HG02885 (cell line): ENCODE measurements around the gene PRKCA.
"Not testable (repeated sequence)": the region's sequence is repeated elsewhere in the genome, so short reads cannot be mapped to it uniquely, and the experiment has no call there.

Source experiments
- ATAC-seq: cut with Tn5 transposase; IDR thresholded peaks from one replicate; pipeline ENCODE4 v1.9.1; 2021; ENCODE audit warnings: mild to moderate bottlenecking; ENCODE audit not compliant: unreplicated experiment, poor library complexity

The PRKCA gene

DNA sequence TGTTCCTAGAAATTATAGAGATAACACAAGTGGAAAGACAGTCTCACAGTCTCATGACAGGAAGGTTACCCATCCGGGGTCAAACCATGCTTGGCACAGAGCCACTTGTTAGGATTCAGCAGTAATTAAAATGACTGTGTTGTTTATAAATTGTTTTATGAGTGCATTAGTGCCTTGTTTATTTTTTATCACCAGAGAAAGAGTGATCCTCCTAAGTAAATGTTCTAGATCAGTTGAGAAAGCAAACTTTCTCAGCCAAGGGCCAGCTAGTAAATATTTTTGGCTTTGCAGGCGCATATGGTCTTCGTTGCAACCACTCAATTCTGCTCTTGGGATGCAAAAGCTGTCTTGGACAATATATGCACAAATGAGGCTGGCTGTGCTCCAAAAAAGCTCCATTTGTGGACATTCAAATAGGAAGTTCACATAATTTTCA is 278.6 kb downstream of the PRKCA start:
- ATAC-seq: no peak

DNA sequence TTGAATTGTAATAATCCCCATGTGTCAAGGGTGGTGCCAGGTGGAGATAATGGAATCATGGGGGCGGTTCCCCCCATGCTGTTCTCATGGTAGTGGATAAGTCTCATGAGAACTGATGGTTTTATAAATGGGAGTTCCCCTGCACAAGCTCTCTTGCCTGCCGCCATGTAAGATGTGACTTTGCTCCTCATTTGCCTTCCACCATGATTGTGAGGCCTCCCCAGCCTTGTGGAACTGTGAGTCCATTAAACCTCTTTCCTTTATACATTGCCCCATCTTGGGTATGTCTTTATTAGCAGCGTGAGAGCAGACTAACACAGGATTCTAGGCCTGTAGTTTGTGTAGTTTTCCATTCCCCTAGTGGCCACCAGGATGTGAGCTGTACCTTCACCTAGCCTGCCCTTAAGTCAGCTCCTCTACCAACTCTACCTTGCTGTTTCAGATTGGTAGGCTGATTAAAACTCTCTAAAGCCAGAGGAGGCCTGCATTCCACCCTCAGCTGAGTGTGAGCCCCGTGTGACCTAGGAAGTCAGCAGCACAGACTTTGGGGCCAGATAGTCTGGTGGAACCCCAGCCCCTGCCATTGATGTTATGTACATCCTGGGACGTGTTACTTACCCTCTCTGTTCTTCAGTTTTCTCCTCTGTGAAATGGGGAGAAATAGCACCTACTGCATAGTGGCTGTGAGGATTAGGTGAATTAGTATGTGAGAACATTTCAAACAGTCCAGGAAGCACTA is 280.1 kb downstream of the PRKCA start:
- ATAC-seq: no peak

- no peak for ATAC-seq
Measured at GRCh38 chr17:66583112-66583748, 280.8 kb downstream of the PRKCA start.

- ATAC-seq: no peak
Measured at GRCh38 chr17:66584927-66585326, 282.5 kb downstream of the PRKCA start.

- ATAC-seq: no peak
Measured at GRCh38 chr17:66585472-66585871, 283.1 kb downstream of the PRKCA start.

DNA sequence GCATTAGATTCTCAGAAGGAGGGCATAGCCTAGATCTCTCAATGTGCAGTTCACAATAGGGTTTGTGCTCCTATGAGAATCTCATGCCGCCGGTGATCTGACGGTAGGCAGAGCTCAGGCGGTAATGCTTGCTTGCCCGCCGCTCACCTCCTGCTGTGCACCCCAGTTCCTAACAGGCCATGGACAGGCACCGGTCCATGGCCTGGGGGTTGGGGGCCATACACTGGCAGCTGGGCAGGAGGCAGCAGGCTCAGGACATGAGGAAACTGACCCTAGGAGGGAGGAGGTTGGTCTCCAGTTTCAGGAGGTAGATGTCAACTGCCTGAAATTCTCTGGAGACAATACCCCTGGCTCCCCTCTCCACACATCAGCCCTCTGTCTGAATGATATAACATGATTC is 287.5 kb downstream of the PRKCA start:
- no peak for ATAC-seq

GRCh38 chr17:66593116-66593515 is 290.7 kb downstream of the PRKCA start:
- ATAC-seq: no peak

GRCh38 chr17:66595893-66596292 is 293.5 kb downstream of the PRKCA start:
- no peak for ATAC-seq

DNA sequence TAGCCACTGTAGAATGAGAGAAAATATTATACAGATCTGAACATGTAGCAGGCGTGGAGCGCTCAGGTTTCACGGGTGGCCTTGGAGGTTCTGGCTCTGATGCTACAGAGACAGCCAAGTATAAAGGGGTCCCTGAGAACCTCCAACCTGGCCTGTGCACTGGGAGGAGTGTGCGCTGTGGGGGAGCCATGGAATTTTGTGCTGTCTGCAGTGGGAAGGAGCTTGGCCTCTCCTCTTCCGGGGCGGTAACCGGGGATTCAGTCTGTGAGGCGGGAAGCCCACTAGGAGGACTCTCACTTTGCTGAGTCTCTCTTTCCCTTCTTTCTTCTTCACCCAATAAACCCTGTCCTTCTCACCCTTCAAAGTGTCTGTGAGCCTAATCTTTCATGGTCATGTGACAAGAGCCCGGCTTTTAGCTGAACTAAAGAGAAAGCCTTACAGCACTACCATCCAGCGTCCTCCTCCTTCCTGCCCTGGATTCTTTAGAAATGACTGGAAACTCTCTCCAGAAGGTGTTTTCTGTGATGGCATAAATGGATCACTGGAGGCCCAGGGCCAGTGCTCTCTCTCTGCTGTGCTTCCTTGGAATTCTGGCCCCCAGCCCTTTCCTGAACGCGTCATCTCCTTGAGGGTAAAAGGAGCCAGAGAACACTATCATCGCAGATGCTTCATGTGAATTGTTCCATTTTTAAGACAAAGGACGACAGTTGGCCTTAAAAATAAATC is 300.4 kb downstream of the PRKCA start:
- ATAC-seq: no peak

- ATAC-seq: no peak
Measured at GRCh38 chr17:66604376-66604775, 302.0 kb downstream of the PRKCA start.

DNA sequence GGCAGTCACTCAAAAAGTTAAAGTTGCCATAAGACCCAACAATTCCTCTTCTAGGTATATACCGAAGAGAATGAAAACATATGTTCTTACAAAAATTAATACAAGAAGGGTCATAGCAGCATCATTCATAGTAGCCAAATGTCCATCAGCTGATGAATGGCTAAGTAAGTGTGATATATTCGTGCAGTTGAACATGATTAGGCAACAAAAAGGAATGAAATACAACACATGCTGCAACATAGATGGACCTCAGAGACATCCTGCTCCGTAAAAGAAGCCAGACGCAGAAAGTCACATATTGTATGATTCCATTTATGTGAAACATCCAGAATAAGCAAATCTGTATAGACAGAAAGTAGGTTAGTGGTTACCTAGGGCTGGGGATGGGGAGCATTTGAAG is 303.1 kb downstream of the PRKCA start:
- no peak for ATAC-seq

GRCh38 chr17:66610361-66611133 is 308.1 kb downstream of the PRKCA start:
- no peak for ATAC-seq

GRCh38 chr17:66611397-66611796 is 309.0 kb downstream of the PRKCA start:
- ATAC-seq: no peak

- ATAC-seq: no peak
Measured at GRCh38 chr17:66612993-66613392, 310.6 kb downstream of the PRKCA start.

GRCh38 chr17:66614469-66614868 is 312.1 kb downstream of the PRKCA start:
- no peak for ATAC-seq

DNA sequence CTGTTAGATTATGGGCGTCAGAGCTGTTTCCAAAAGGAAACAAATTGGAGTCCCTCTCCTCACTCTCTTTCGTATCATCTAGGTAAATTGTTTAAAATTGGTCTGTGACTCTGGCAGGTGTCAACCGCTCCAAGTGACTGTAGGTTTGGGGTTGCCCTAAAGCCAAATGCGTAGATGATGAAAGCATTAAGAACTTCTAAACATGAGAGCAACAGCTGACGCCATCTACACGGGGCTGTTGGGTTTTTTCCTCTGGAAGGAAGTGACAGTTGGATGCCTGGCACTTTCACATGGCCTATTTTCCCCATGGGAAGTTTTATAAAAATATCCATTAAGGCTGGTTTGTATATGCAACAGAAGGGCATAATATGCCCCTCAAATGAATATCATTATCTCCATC is 316.8 kb downstream of the PRKCA start:
- ATAC-seq: no peak

GRCh38 chr17:66620528-66620927 is 318.1 kb downstream of the PRKCA start:
- ATAC-seq: no peak

GRCh38 chr17:66624630-66625029 is 322.2 kb downstream of the PRKCA start:
- ATAC-seq: not testable (repeated sequence)

DNA sequence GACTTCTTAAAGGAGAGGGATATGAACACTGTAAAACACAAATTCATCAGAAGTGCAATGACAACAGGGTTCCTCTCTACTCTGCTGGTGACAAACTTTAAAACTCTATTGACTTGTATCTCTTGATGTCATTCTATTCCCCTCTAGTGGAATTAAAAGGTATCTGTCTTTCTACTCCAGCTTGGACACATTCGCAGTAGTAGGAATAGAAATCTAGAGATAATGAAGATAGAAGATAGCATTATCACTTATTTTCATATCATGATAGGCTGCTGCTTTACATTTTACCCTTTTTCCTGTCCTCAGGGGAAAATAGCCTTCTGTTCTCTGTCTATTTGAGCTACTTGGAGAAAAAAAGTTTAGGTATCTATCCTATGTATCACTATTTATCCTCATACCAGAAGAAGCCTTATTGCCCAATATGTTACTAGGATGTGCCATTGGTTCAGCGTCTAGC is 322.9 kb downstream of the PRKCA start:
- no peak for ATAC-seq

GRCh38 chr17:66627985-66628384 is 325.6 kb downstream of the PRKCA start:
- no peak for ATAC-seq

DNA sequence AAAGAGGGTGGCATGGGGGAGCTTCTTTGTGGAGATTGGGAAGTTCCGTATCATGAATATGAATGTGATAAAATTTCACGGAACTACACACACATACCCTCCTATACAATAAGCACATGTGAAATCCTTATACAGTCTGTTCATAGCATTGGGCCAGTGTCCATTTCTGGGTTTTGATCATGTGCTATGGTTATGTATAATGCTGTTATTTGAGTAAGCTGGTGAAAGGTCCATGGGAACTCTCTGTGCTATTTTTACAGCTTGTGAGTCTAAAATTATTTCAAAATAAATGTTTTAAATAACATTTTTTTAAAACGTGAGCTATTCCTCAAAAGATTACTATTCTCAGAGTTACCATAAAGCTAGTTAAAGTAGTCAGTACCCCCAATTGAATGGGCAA is 327.3 kb downstream of the PRKCA start:
- ATAC-seq: no peak
